PFSK-1 (cell line): Measurements from ENCODE around the gene VAPB.

Source experiments
- FOXP2 ChIP-seq: optimal IDR thresholded peaks from 2 replicates; pipeline ENCODE3; 2011; ENCODE audit warnings: borderline replicate concordance, control low read depth, inconsistent platforms; ENCODE audit not compliant: insufficient read depth; ENCODE audit errors: extremely low read length, extremely low read depth
- POLR2AphosphoS5 ChIP-seq: IDR thresholded peaks from 2 replicates; pipeline ENCODE4 v1.6.1; 2012; ENCODE audit warnings: low read depth, mild to moderate bottlenecking, control low read depth, low read length, moderate library complexity
- REST ChIP-seq, 2 experiments: IDR thresholded peaks; 2 replicates each; pipeline versions ENCODE4 v1.6.1 to v1.8.0; 2011 to 2012; ENCODE audit warnings: low read depth in 2 of 2, low read length in 2 of 2, control low read depth in 1 of 2, inconsistent platforms in 1 of 2, mild to moderate bottlenecking in 1 of 2, moderate library complexity in 1 of 2; ENCODE audit not compliant: insufficient read depth in 1 of 2
- SIN3A ChIP-seq: IDR thresholded peaks from 2 replicates; pipeline ENCODE4 v1.6.1; 2012; ENCODE audit warnings: mild to moderate bottlenecking, low read length, moderate library complexity, borderline replicate concordance; ENCODE audit not compliant: insufficient read depth
- TAF1 ChIP-seq: IDR thresholded peaks from 2 replicates; pipeline ENCODE4 v1.6.1; 2012; ENCODE audit warnings: low read length, control low read depth, borderline replicate concordance; ENCODE audit not compliant: insufficient read depth

The VAPB gene

GRCh38 chr20:58459058-58459750 is 70.2 kb downstream of the VAPB start:
- TF ChIP-seq POLR2AphosphoS5, result no peak
- no peak for TF ChIP-seq REST (IDR thresholded peaks at IDR 0.05; ENCODE audit: insufficient read depth in 1 of 2, low read depth in 2 of 2, low read length in 2 of 2)
- no peak for TF ChIP-seq TAF1
- TF ChIP-seq FOXP2, result no peak
- no peak for TF ChIP-seq SIN3A

GRCh38 chr20:58461104-58461503 is 72.1 kb downstream of the VAPB start:
- TF ChIP-seq SIN3A, result no peak
- TF ChIP-seq TAF1, result no peak
- no peak for TF ChIP-seq POLR2AphosphoS5
- TF ChIP-seq REST (IDR thresholded peaks at IDR 0.05; ENCODE audit: insufficient read depth in 1 of 2, low read depth in 2 of 2, low read length in 2 of 2), result no peak
- no peak for TF ChIP-seq FOXP2

- no peak for TF ChIP-seq FOXP2
- TF ChIP-seq SIN3A, result no peak
- TF ChIP-seq TAF1, result no peak
- TF ChIP-seq REST (IDR thresholded peaks at IDR 0.05; ENCODE audit: insufficient read depth in 1 of 2, low read depth in 2 of 2, low read length in 2 of 2), result no peak
- no peak for TF ChIP-seq POLR2AphosphoS5
Observed at GRCh38 chr20:58461899-58462298, 72.9 kb downstream of the VAPB start.

- TF ChIP-seq POLR2AphosphoS5, result no peak
- no peak for TF ChIP-seq TAF1
- TF ChIP-seq FOXP2, result no peak
- TF ChIP-seq SIN3A, result no peak
- no peak for TF ChIP-seq REST (IDR thresholded peaks at IDR 0.05; ENCODE audit: insufficient read depth in 1 of 2, low read depth in 2 of 2, low read length in 2 of 2)
Observed at GRCh38 chr20:58463256-58463655, 74.2 kb downstream of the VAPB start.
